A549 (cell line): ENCODE data around the gene KIF5B.

ENCODE experiments used
- CBX8 ChIP-seq: fragments of 200-600 bp; sonication (generic); IDR thresholded peaks from 2 replicates; pipeline ENCODE4 v1.6.1; 2016
- CEBPB ChIP-seq, 2 experiments: fragments of >200 bp in 1 of 2; sonication (Bioruptor Twin) in 1 of 2; formaldehyde crosslinking in 1 of 2; IDR thresholded peaks; 2 replicates each; pipeline ENCODE4 v1.6.1; 2012 to 2016
- EP300 ChIP-seq, 2 experiments: fragments of >200 bp; sonication (Bioruptor Twin); formaldehyde crosslinking; IDR thresholded peaks; 2 replicates in 1 of 2; 3 replicates in 1 of 2; pipeline ENCODE4 v1.6.1; 2016 to 2017
- MAFK ChIP-seq: fragments of 450-650 bp; IDR thresholded peaks from 2 replicates; pipeline ENCODE4 v1.6.1; 2014; ENCODE audit not compliant: partially characterized antibody
- NFE2L2 ChIP-seq: fragments of 150-350 bp; conservative IDR thresholded peaks from 2 replicates; pipeline ENCODE4 v1.6.1; 2014; ENCODE audit warnings: low read length
- POLR2A ChIP-seq: IDR thresholded peaks from 2 replicates; pipeline ENCODE4 v1.6.1; 2012; ENCODE audit warnings: mild to moderate bottlenecking, low read length
- SMC3 ChIP-seq: fragments of >200 bp; sonication (Bioruptor Twin); formaldehyde crosslinking; IDR thresholded peaks from 3 replicates; pipeline ENCODE4 v1.6.1; 2018; ENCODE audit warnings: inconsistent platforms
- TF ChIP-seq, protein P1 (sequence below): fragments of >200 bp; sonication (Bioruptor Twin); formaldehyde crosslinking; IDR thresholded peaks from 3 replicates; pipeline ENCODE4 v1.5.1; 2016
- TF ChIP-seq, protein P2 (sequence below): fragments of 200-600 bp; sonication (generic); IDR thresholded peaks from 2 replicates; pipeline ENCODE4 v1.6.1; 2016; ENCODE audit warnings: antibody characterized with exemption, mild to moderate bottlenecking, moderate library complexity

DNA sequence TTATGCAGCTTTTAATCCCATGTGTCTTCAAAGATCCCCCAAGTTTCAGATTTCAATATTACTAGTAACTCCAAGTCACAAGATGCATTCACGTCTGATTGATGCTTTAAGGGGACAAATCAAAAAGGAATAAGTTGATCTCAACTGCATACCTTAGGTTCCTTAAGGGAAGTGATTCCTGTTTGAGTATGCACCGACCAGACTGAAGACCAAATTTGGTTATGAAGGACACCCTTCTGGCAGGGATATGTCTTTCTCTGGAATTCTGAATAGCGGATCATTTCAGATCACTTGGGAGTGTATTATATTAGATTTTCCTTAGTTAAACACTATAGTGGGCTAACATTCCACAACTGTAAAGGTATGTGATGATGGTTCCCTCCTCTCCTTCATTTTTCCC is 4.3 kb downstream of the KIF5B start:
- TF ChIP-seq, protein P1, sequence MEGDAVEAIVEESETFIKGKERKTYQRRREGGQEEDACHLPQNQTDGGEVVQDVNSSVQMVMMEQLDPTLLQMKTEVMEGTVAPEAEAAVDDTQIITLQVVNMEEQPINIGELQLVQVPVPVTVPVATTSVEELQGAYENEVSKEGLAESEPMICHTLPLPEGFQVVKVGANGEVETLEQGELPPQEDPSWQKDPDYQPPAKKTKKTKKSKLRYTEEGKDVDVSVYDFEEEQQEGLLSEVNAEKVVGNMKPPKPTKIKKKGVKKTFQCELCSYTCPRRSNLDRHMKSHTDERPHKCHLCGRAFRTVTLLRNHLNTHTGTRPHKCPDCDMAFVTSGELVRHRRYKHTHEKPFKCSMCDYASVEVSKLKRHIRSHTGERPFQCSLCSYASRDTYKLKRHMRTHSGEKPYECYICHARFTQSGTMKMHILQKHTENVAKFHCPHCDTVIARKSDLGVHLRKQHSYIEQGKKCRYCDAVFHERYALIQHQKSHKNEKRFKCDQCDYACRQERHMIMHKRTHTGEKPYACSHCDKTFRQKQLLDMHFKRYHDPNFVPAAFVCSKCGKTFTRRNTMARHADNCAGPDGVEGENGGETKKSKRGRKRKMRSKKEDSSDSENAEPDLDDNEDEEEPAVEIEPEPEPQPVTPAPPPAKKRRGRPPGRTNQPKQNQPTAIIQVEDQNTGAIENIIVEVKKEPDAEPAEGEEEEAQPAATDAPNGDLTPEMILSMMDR = no peak
- no peak for TF ChIP-seq MAFK
- no peak for TF ChIP-seq EP300 (IDR thresholded peaks at IDR 0.05)
- no peak for TF ChIP-seq POLR2A
- TF ChIP-seq CEBPB (IDR thresholded peaks at IDR 0.05) = no peak
- no peak for TF ChIP-seq SMC3
- TF ChIP-seq CBX8 = no peak
- TF ChIP-seq NFE2L2 = no peak
- TF ChIP-seq, protein P2, sequence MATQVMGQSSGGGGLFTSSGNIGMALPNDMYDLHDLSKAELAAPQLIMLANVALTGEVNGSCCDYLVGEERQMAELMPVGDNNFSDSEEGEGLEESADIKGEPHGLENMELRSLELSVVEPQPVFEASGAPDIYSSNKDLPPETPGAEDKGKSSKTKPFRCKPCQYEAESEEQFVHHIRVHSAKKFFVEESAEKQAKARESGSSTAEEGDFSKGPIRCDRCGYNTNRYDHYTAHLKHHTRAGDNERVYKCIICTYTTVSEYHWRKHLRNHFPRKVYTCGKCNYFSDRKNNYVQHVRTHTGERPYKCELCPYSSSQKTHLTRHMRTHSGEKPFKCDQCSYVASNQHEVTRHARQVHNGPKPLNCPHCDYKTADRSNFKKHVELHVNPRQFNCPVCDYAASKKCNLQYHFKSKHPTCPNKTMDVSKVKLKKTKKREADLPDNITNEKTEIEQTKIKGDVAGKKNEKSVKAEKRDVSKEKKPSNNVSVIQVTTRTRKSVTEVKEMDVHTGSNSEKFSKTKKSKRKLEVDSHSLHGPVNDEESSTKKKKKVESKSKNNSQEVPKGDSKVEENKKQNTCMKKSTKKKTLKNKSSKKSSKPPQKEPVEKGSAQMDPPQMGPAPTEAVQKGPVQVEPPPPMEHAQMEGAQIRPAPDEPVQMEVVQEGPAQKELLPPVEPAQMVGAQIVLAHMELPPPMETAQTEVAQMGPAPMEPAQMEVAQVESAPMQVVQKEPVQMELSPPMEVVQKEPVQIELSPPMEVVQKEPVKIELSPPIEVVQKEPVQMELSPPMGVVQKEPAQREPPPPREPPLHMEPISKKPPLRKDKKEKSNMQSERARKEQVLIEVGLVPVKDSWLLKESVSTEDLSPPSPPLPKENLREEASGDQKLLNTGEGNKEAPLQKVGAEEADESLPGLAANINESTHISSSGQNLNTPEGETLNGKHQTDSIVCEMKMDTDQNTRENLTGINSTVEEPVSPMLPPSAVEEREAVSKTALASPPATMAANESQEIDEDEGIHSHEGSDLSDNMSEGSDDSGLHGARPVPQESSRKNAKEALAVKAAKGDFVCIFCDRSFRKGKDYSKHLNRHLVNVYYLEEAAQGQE = no peak
